ENCODE results near the gene TMEM54. TPM values are rescaled to one million over a fixed set of nuclear protein-coding genes. Genes with fewer than 3 reads are reported as not detected.
A peak's percentile ranks its signal among the peaks of the same experiment; 100 is the strongest.

The TMEM54 gene
- total and polyA plus RNA-seq, 5 experiments from 2014 or later: not detected

DNA sequence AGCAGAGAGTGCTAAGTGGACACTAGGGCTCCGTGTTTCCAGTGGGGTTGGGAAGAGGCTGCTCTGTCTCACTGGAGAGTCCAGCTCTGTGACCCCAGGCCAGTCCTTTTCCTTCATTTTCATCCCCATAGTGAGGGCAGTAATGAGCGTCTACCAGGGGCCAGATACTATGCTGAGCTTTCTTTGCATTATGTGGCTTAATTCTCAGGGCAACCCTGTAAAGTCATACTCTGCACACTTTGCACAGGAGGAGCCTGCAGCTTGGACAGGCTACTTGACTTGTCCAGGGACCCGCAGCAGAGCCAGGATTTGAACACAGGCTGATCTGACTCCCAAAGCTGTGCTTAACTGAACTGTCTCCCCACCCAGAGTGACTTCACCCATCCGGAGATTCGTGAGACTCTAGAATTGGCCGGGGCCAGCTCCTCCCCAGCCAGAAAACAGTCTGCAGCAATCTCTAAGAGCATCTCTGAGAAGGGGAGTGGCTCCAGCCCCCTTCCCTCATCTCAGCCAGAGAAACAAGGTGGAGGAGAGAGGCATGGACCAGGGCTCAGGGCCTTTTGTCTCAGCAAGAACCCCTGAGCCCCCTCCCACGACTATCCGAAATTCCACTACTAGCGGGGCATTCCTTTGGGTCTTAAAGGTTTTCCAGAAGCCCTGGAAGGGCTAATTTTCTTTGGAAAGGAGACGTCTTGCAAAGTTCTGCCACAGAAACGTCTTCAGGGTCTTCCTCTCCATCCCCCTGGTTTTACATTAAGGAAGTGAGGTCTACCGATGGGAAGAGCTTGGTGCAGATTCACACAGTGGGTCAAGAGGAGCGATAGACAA, 29.6 kb downstream of the TMEM54 start:
- DNase-seq: peak in 1 of 10 donors; percentile 10
- Mint-ChIP-seq H3K4me1 (peaks cover 14 to 28% (median 23%) of the 10 kb centered on the region in 4 donors), H3K4me3 (peak overlapping the region; percentile 42 to 80 (median 69)), H3K9me3 (no peaks in the 10 kb centered on the region), H3K27ac (peak overlapping the region in 1 of 10 donors; percentile 76), H3K36me3 (peaks cover 0 to 24% (median 0%) of the 10 kb centered on the region in 3 donors), H3K27me3 (peaks cover 30 to 79% (median 59%) of the 10 kb centered on the region in 5 donors)
- no peak for ATAC-seq
- POLR2A ChIA-PET: no interaction called here

DNA sequence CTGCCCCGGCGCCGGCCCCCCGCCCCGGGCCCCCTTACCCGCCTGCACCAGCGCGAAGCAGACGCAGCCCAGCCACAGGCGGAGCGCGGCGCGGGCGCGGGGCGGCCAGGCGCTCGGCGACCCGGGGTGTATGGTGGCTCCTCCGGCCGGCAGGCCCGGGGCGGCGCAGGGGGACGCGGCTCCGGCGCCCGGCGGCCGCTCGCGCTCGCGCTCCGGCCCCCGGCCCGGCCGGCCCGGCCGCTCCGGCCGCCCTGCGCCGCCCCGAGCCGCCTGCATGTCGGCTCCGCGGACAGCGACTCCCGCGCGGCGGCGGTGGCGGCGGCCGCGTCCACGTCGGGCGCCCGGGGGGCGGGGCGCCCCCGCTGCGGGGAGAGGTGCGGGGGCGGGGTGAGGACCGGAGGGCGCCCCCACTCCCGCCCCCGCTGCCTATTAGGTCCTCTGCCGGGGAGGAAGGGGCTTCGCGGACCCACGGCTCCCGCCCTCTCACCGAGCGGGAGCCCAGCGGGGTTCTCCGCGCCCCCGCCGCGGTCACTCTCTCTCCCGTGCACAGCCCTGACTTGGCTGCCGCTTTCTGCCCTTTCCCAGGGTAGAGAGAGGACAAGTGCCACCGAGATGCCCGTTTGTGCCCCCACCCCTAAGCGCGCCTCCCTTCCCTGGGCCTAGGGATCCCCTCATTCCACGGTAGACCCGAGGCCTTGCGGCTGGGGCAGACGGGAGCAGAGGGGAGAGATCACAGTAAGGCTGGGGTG, 30.4 kb downstream of the TMEM54 start, which contains the start of gene FNDC5:
FNDC5 (minus strand) TSS at position 298 of the 749 bp plus-strand sequence.
- Mint-ChIP-seq H3K4me1 (peaks cover 14 to 28% (median 22%) of the 10 kb centered on the region in 4 donors), H3K9me3 (no peaks in the 10 kb centered on the region), H3K27me3 (peaks cover 30 to 71% (median 56%) of the 10 kb centered on the region in 5 donors), H3K27ac (peak within 1 kb of the TSS in 2 of 10 donors; percentile 56 to 76), H3K36me3 (peaks cover 0 to 29% (median 0%) of the 10 kb centered on the region in 3 donors), H3K4me3 (peak within 1 kb of the TSS; percentile 66 to 86 (median 73))
- POLR2A ChIA-PET: no interaction called here
- DNase-seq (no peak), ATAC-seq (peak; percentile 31 to 43)

DNA sequence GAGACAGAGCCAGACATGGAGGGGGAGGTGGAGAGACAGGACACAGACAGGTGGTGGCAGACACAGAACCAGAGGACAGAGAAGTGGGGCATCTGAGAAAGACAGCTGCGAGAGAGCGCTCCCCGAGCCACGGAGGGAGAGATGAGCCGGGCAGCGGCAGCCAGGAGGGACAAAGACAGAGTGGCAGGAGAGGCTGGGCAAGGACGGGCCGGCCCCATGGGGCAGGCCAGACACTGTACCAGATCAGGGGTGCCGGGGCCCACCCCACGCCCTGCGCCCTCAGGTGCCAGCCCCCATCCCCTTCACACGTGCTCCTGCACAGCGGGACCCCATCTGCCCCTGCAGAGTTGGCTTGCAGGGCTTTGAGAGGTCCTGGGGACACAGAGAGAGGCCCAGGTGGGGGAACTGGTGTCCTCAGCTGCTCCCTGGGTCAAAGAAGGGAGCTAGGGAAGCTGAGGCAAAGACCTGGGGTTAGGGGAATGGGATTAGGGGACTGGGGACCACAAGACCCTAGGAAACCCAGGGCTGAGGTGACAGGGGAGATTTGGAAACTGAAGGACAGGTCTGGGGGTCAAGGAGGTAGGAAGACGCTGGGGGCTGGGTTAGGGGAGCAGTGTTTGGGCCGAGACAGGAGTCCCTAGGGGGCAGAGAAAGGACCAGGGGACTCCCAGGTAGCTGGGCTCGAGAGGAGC, 31.1 kb downstream of the TMEM54 start:
- Mint-ChIP-seq H3K36me3 (peaks cover 0 to 27% (median 0%) of the 10 kb centered on the region in 3 donors), H3K4me1 (peaks cover 14 to 28% (median 22%) of the 10 kb centered on the region in 4 donors), H3K4me3 (peak overlapping the region; percentile 62 to 86 (median 72)), H3K9me3 (no peaks in the 10 kb centered on the region), H3K27ac (peak overlapping the region in 2 of 10 donors; percentile 40 to 56), H3K27me3 (peaks cover 26 to 64% (median 49%) of the 10 kb centered on the region in 5 donors)
- DNase-seq (no peak), ATAC-seq (no peak)
- POLR2A ChIA-PET: no interaction called here

DNA sequence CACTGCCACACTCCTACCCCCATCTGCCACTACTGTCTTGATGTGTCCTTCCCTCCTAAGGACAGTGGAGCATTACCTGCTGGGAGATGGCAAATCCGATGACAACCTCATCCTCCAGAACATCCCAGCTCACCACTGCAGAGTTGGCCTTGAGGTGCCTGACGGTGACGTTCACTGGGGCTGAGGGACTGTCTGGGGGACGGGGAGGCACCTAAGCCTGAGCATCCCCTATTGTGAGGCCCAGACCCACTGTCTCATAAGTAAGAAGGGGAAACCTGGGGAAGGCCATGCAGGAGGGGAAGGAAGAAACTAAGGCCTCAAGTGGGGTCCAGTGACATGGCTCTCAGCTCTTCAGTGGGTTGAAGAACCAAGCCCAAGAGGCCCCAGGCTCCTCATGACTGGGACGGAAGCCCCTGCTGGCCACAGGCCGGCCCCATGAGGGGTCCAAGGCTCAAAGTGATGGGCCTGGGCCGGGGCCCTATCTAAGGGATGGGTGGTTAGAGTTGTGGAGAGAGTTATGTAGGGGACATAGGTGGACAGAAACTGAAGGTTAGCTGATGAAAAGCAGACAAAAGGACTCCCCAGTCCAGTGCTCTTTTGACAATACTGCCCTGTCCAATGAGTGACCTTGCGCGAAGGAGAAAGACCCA, 32.3 kb downstream of the TMEM54 start:
- Mint-ChIP-seq H3K36me3 (peaks cover 0 to 38% (median 0%) of the 10 kb centered on the region in 3 donors), H3K27ac (peak overlapping the region in 2 of 10 donors; percentile 49 to 55), H3K4me3 (peak overlapping the region in 8 of 10 donors; percentile 30 to 82 (median 68)), H3K9me3 (no peaks in the 10 kb centered on the region), H3K27me3 (peaks cover 23 to 53% (median 41%) of the 10 kb centered on the region in 5 donors), H3K4me1 (peaks cover 17 to 28% (median 22%) of the 10 kb centered on the region in 4 donors)
- DNase-seq: no peak
- POLR2A ChIA-PET: no interaction called here
- no peak for ATAC-seq

DNA sequence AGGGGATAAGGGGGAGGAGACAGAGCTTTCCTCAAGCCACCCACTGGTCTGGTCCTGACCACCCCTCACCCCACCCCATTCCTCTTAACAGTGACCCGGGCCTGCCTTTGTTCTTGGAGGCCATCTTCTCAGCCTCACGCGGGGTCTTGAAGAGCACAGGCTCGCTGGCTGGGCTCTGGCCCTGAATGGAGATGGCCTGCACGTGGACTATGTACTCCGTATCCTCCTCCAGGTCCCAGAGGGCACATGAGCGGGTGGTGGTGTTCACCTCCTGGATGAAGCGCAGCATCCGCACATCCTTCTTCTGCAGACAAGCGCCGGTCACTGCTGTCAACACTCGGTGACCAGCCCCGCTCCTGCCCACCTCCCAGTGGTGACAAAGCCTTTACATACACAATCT, 33.1 kb downstream of the TMEM54 start:
- Mint-ChIP-seq H3K27me3 (peaks cover 23 to 45% (median 38%) of the 10 kb centered on the region in 5 donors), H3K36me3 (peaks cover 0 to 45% (median under 1%) of the 10 kb centered on the region in 3 donors), H3K9me3 (no peaks in the 10 kb centered on the region), H3K4me3 (no peak overlapping the region), H3K4me1 (peaks cover 17 to 28% (median 22%) of the 10 kb centered on the region in 4 donors), H3K27ac (no peak overlapping the region)
- POLR2A ChIA-PET: no interaction called here
- DNase-seq (no peak), ATAC-seq (no peak)

DNA sequence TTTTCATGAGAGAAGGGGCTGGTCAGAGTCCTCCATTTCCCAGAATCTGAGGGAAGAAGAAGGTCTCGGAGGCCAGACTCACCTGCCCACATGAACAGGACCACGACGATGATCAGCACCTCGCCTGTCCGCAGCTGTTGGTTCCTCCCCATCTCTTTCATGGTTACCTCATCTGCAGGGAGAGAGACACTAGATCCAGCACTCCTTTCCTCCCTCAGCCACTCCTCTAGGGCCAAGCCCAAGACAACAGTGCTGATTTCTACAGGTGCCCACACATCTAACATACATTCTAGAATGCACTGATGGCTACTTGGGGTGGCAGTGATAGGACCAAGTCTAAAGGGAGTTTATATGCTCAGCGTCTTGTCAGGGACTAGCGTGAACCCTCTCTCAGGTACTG, 33.5 kb downstream of the TMEM54 start:
- no peaks in the 10 kb centered on the region for H3K9me3 Mint-ChIP-seq
- ATAC-seq: no peak
- POLR2A ChIA-PET: no interaction called here
- no peak for DNase-seq
- peak overlapping the region in 1 of 10 donors; percentile 46 for H3K27ac Mint-ChIP-seq
- peaks cover 0 to 49% (median 5%) of the 10 kb centered on the region in 3 donors for H3K36me3 Mint-ChIP-seq
- H3K4me1 Mint-ChIP-seq: peaks cover 17 to 25% (median 20%) of the 10 kb centered on the region in 4 donors
- H3K4me3 Mint-ChIP-seq: no peak overlapping the region
- peaks cover 20 to 41% (median 36%) of the 10 kb centered on the region in 5 donors for H3K27me3 Mint-ChIP-seq

DNA sequence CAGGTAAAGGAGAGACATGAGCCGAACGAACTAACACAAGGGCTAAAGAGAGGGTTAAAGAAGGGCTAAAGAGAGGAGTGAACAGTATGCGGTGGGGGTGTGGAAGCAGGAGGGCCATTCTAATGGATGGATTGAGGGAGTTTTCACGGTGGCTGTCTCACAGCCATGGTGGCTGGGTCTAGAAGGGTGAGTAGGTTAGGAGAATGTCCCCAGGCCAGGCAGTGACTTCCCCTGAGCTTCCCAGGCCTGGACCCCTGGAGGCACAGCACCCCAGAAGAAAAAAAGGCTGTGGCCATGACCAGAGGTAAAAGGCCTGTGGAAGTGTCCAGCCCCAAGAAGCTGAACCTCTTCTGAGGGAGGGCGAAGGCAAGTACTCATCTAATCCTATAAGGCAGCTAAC, 34.0 kb downstream of the TMEM54 start:
- no peak overlapping the region for H3K4me3 Mint-ChIP-seq
- DNase-seq (no peak), ATAC-seq (no peak)

DNA sequence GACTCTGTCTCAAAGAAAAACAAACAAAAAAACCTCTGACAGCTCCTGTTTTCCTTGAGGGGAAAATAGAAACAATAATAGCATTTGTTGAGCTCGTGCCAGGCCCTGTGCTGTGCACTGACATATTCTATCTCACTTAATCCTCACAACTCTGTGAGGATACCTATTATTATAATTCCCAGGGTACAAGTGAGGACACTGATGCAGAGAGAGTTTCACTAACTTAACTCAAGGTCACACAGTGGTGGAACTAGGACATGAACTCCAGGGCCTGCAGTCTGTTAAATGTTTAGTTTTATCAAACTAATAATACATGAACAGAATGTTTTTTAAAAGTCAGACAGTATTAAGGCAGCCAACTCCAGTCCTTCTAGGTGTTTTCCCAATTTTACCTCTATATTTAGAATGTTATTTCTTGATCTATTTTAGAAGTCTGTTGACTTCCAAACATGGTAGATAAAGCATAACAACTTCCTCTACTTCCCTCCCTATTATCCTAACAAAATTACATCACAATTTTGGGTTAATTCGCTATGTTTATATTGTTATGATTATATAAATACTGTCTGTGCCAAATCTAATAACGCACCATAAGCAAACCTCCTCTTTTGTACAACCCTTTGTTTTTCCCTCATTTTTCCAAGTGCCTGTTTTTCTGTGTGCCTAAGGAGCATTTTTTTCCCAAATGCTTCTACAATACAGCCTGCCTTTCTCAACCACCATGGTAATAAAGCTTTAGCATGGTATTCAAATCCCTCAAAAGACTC, 35.4 kb downstream of the TMEM54 start:
- Mint-ChIP-seq H3K27ac (no peak overlapping the region), H3K27me3 (peaks cover 9 to 24% (median 21%) of the 10 kb centered on the region in 5 donors), H3K4me1 (peaks cover 8 to 14% (median 11%) of the 10 kb centered on the region in 4 donors), H3K36me3 (peaks cover 0 to 54% (median 12%) of the 10 kb centered on the region in 3 donors), H3K9me3 (no peaks in the 10 kb centered on the region), H3K4me3 (no peak overlapping the region)
- ATAC-seq: no peak
- POLR2A ChIA-PET: no interaction called here
- DNase-seq: no peak

More for the DNA sequence above, 34.0 kb downstream of the TMEM54 start:
- H3K27me3 Mint-ChIP-seq: peaks cover 19 to 35% (median 33%) of the 10 kb centered on the region in 5 donors
- POLR2A ChIA-PET: no interaction called here
- H3K36me3 Mint-ChIP-seq: peaks cover 0 to 54% (median 8%) of the 10 kb centered on the region in 3 donors
- H3K27ac Mint-ChIP-seq: peak overlapping the region in 1 of 10 donors; percentile 52
- H3K9me3 Mint-ChIP-seq: no peaks in the 10 kb centered on the region
- peaks cover 17 to 21% (median 18%) of the 10 kb centered on the region in 4 donors for H3K4me1 Mint-ChIP-seq

DNA sequence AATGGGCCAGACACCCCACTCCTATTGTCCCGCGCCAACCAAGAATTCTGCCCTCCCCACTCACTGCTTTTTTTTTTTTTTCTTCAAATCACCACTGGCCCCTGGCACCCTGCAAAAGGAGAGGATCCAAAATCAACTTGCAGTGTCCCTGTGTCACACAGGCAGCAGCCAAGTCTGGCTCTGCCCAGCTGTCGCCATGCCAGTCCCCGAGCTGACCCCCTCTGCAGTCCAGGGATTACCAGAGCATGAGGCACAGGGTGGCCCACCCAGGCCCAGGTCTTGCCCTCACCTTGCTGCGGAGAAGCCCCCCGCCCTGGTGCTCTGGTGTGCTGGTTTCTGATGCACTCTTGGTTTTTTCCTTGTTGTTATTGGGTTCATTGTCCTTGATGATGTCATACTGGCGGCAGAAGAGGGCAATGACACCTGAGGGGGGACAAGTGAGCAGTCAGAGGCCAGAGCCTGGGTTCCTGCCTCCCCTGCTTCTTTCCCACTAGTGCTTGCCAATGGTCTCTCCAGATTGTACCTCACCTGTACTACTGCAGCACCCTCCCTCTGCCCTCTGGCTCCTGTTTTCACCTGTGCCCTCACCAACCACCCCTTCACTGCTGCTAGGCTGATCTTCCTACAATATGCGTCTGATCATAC, 36.7 kb downstream of the TMEM54 start:
- Mint-ChIP-seq H3K27me3 (peaks cover 5 to 14% (median 13%) of the 10 kb centered on the region in 5 donors), H3K27ac (no peak overlapping the region), H3K4me3 (no peak overlapping the region), H3K36me3 (peaks cover 0 to 56% (median 12%) of the 10 kb centered on the region in 3 donors), H3K4me1 (peaks cover 2 to 7% (median 3%) of the 10 kb centered on the region in 4 donors), H3K9me3 (no peaks in the 10 kb centered on the region)
- ATAC-seq: no peak
- POLR2A ChIA-PET: no interaction called here
- DNase-seq: no peak

DNA sequence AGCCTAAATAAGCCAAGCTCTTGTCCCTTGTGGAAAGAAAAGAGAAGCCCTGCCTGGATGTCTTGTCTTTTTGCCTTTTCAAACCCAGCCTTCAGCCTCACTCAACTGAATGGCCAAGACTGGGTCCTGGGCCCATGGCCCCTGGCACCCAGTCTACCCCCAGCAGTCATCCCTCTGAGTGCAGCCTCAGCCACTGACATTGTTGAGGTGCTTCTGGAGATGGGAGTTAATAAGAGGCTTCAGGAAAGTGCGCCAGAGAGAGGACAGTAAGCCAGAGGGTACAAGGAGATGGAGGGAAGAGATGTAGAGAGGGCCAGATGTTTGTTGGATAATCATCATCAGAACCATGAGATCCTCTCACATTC, 37.3 kb downstream of the TMEM54 start:
- Mint-ChIP-seq H3K9me3 (no peaks in the 10 kb centered on the region), H3K27me3 (peaks cover 0 to 8% (median 7%) of the 10 kb centered on the region in 5 donors), H3K27ac (no peak overlapping the region), H3K36me3 (peaks cover 0 to 54% (median 12%) of the 10 kb centered on the region in 3 donors), H3K4me1 (peaks cover 0 to 3% (median 0%) of the 10 kb centered on the region in 4 donors), H3K4me3 (no peak overlapping the region)
- DNase-seq (no peak), ATAC-seq (no peak)
- POLR2A ChIA-PET: no interaction called here

Data from naive thymus-derived CD8-positive, alpha-beta T cell (primary cell).